ENCODE measurements around the gene BACH2.

The BACH2 gene

DNA sequence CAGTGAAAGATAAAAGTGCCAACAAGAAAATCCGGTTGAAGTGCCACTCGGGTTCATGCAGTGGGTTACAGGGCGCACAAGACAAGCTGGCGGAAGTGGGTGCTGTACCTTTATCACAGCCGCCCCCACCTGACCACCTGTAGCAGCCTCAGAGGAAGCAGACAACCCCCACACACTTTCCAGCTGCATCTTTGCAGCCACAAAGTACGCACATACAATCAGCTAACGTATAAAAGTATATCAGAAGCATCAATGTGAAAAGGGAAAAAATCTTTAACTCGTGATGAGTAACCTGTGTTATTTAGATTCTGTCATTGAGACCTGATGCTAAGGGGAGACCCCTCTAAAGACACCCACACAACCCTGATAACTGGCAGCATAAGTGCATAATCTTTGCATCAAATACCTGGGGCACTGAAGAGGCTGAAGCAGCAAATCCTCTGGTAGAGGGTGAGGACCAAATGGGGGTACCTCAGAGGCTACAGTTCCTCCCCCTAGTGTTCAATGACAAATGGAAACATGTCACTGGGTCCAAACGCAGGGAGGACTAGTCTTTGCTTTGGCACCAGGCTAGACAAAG is 22.1 kb downstream of the BACH2 start:
- no peak for DNase-seq

DNA sequence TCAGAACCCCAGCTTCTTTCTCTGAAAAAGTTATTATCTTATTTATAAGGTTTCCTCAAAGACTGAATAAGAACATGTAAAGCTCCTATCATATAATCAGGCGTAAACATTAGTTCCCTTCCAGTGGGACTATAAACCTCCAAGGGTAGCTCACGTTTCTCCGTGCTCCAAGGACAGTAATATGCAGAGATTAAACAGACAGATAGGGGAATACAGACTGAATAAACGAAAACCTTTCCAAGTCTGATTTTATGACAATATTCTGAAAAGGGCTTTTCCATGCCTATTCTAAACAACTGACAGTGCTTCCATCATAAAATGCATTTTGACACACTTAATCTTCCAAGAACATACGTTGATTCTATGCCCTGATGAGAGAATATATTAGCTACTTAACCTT is 22.8 kb downstream of the BACH2 start:
- no peak for DNase-seq

DNA sequence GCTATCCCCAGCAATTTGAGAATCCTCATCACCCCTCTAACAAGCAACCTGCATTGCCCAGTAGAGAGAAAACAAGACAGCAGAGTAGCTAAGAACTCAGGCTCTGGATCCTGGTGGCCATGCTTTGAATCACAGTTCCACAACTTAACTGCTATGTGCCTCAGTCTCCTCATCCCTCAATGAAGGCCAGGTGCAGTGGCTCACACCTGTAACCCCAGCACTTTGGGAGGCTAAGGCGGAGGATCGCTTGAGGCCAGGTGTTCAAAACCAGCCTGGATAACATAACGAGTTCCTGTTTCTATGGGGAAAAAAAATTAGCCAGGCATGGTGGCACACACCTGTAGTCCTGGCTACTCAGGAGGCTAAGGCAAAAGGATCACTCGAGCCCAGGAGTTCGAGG is 23.7 kb downstream of the BACH2 start:
- no peak for DNase-seq

DNA sequence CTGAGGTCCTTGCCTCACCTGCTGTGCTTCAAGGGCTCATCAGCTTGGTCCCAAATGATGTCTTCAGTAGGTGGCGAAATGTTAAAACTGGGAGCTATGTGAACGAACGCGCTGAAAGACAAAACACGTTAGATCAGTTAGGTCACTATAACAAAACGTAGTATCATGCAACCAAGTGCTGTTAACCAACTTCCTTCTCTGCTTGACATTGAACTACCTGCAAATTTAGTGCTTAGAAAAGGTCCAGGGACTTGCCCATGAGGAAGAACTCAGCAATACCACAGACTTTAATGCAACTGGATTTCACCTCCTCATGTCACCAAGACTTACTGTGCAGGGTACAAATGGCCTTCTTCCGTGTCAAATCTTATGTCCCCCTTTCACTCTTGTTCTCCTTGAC is 24.8 kb downstream of the BACH2 start:
- DNase-seq, result no peak

DNA sequence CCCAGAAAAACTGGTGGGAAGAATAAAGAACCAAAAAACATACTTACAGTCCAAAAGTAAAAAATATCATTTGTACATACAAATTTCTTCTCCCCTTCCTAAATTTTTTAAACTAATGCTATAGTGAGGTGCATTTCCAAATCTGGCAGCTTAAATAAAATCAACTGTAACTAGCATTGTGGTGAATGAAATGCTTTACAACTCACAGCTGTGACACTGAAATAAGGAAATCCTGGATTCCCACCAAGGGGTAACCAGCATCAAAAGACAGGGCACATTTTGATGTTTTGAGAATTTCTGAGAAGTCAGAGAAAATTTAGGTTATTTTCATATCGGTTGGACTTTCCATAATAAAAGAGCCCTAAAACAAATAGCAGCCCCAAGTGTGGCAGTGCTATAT is 27.3 kb downstream of the BACH2 start:
- DNase-seq, result no peak

DNA sequence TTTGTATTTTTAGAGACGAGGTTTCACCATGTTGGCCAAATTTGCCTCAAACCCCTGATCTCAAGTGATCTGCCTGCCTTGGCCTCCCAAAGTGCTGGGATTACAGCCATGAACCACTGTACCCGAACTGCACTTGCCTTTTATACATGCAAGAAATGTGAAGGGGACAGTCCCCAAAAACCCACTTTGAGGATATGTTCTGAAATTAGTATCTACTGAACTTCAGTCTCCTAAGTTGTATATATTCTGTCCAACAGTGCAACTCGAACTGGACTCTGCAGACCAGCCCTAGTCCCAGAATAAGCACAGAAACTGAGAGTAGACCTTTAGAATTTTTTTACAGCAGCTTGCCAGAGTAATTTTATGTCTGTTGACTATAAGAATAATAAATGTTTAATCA is 28.5 kb downstream of the BACH2 start:
- DNase-seq, result no peak

DNA sequence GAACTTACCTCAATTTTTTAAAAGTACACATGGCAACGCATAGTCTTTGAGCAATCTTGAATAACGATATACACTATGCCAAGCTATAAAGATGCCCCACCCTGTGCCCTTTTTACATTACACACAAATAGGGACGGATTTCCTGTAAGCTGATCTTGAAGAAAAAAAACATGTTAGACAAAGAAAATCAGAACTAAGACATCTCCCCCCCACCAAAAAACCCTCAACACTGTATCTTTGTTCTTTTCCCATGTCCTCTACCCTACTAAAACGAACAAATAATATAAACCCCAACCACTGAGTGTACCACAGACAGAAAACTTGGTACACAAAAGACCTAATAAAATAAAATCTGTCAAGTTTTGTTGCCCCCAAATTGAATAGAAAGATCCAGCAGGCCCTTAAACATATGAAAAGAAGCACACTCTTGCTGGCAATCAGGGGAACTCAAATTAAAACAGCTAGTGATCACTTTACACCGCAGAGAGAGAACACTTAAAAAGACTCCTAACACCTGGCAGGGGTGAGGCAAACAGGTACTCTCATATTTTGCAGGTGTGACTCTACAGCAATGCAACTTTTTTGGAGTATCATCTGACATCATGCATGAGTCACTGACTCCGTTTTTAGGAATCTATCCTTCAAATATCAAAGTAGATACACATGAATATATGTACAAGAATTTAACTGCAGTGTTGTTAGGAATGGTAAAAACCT is 29.6 kb downstream of the BACH2 start:
- no peak for DNase-seq

DNA sequence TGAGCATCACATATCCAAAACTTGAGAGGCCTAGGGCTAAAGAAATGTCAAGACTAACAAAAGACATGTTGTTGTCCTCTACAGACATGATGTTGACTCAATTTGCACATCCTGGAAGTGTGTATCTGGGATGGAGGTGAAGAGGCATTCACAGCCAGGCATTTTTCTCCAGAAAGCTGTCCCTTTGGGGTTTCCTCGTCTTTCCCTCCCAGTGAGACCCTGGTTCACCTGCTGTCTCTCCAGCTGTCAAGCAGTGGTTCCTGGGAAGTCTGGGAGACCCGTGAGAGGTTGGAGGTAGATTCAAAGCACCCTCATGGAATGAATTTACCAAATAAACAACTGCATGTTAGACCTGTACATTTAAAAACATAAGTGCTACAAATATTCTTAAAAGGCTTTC is 32.1 kb downstream of the BACH2 start:
- no peak for DNase-seq

DNA sequence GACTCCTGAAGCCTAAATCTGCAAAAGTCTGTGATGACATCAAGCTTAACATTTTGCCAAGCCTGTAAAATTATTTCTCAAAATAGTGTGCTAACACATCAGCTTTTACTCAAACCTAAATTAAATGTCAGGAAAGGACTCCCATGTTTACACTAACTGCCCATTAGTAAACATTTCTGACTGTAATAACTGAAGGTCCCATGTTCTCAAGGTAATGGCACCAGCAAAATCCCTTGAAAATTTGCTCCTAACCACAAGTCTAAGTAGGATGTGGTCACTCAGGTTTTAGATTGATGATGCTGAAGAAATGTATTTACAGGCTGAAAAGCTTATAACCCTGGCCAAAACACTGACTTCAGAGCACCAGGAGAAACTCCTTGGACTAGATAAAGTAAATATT is 33.0 kb downstream of the BACH2 start:
- DNase-seq, result no peak

DNA sequence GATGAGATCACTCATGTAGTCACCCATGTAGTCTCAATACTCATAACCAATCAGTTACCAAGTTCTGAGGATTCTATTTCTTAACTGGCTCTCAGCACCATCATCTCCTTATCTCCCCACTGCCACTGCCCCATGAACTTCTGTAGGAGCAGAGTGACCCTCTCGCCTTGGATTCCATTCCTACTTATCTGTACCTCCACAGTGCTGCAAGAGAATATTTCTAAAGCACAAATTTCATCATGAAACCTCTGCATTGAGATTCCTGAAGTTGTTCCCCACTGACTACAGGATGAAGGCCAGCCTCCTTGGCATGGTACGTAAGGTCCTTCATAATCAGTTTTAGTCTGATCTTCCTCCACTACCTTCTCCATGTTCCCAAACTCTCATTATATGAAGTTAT is 34.8 kb downstream of the BACH2 start:
- no peak for DNase-seq

DNA sequence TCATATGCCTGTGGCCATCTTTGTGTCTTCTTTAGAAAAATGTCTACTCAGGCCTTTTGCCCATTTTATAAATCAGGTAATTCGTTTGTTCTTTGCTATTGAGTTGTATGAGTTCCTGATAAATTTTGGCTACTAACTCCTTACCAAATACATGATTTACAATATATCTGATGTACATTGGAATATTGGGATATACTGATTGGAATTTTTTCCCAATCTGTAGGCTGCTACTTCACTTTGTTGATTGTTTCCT is 39.2 kb downstream of the BACH2 start:
- DNase-seq, result no peak

DNA sequence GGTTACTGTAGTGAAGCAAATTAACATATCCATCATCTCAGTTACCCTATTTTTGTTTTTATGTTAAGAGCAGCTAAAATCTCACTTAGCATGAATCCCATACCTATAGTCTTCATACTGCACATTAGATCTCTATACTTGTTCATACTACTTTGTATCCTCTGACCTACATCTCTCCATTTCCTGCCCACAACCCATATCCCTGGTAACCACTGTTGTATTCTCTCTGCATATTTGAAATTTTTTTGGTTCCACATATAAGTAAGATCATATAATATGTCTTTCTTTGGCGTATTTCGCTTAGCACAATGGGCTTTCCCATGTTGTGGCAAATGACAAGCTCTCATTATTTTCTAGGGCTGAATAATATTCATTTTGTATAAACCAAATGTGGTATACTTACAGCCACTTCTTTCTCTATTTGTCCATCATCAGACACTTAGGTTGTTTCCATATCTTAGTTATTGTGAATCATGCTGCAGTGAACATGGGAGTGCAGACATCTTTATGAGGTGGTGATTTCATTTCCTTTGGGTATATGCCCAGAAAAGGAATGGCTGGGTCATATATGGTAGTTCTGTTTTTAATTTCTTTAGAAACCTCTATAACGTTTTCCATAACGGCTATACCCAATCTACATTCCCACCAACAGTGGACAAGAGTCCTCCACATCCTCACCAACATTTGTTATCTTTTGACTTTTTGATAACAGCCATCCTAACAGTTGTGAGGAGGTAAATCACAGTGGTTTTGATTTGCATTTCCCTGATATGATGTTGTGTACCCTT is 39.8 kb downstream of the BACH2 start:
- no peak for DNase-seq

DNA sequence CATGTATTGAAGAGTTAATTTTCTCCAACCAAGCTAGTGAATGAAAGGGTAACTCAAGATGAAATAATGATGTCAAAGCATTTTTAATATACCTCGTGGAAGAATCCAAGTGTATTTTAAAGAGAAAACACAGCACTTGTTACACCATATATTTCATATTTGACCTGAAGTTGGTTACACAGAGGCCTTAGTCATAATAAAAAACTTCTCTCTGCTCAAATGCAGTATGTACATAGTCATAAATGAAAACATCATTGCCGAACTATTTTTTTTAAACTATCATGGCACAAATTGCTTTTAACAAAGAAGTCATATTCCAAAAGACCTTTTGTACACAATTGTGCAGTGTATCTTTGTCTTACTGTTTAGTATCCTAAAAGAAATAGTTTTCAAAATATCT is 43.0 kb downstream of the BACH2 start:
- no peak for DNase-seq

DNA sequence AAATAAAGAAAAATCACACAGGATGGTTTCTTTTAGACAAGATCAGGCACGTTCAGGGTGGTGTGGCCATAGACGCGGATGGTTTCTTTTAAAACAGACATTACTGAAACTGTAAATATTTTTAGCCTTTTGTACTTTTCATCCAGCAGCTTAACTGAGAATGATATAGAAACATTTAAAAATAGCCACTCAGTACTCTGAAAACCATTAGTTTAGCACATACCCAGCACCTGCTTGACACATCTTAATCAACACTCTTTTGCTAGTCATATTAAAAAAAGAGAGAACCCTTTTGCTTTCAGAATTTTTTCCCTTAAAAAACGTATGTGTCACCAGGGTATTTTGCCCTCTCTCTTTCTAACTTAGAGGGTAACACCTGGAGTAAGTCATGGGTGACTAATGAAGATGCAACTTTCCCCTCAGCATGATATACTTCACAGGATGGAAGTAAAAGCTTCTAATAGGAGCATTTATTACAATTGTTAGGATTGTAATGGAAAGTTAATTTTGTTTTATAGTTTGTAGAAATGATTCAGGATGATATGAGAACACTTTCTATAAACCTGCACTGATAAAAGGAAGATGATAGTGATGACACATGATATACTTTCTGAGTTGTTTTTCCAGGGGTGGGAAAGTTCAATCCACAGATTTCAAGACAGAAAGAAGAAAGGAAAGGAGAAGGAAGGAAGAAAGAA is 45.2 kb downstream of the BACH2 start:
- no peak for DNase-seq

DNA sequence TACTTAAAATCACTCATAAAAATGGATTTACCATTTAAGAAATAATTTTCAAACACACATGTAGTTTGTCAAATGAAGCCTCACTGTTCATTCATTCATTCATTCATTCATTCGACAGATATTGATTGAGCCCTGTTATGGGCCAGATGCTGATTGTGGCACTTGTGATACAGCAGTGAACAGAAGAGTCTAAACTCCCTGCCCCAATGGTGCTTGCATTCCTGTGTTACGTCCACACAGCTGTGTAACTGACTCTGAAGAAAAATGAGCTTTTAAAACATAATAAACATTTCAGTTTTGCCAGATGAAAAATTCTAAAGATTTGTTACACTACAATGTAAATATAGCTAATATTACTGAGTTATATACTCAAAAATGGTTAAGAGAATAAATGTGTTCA is 46.2 kb downstream of the BACH2 start:
- DNase-seq, result no peak

DNA sequence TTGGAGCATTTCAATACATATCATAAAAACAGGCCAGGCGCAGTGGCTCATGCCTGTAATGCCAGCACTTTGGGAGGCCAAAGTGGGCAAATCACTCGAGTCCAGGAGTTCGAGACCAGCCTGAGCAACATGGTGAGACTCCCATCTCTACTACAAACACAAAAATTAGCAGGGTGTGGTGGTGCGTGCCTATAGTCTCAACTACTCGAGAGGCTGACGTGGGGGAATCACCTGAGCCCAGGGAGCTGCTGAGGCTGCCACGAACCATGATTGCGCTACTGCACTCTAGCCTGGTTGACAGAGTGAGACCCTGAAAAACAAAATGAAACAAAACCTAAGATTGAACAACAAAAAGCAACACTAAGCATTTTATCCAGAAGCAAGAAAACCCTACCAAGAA is 47.2 kb downstream of the BACH2 start:
- DNase-seq, result no peak

DNA sequence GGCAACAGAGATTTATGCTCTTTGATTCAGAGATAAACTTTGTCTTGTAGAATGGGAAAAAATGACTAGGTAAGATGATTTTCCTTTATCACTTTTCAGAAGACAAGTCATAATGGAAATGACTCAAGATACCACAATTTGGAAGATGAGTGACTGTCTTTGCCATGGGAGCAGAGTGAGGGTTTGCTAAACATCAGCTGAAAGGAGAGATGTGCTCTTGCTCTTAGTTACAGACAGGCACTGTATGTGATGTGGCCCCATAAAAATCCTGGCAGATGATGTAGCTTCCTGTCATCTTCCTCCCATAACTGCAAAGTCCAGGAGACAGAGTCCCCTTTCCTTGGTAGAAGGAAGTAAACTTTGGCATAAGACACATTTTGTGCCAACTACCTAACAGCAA is 47.6 kb downstream of the BACH2 start:
- DNase-seq, result no peak

DNA sequence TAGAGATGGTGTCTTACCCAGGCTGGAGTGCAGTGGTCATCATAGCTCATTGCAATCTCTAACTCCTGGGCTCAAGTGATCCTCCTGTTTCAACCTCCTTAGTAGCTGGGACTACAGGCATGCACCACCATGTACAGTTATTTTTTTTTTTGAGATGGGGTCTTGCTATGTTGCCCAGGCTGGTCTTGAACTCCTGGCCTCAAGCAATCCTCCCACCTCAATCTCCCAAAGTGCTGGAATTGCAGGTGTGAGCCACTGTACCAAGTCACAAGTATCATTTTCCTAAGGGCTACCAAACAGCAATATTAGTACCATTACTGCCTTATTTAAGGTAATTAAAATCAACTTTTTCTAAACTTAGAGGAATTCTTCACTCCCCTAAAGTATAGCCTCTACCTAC is 49.4 kb downstream of the BACH2 start:
- no peak for DNase-seq

DNA sequence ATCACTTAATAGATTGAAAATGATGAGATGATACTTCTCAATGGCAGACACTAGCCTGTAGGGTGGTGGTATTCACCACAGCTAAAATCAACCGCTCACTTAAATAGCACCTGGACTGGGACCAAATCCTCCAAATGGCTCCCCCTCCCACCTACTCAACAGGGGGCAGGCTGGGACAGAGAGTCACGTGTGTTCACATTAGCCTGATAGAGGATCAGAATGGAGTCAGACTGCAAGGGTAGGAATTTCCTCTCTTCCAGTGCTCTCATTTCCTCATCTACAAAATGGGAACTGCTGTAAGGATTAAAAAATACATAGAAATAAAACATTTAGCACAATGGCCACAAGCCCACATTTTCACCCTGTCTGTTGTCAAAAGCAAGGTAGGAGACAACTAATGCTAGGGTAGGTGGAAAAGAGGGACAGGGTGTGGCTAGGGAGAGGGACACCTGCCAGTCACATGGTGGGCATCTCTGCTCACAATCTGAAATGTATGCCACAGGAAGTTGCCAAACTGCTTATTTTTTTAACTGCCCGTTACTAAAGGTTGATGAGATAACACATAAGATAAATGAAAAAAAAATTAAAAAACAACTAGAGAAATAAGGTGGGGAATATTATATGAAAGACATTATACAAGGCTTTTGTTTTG is 55.3 kb downstream of the BACH2 start:
- DNase-seq, result no peak

DNA sequence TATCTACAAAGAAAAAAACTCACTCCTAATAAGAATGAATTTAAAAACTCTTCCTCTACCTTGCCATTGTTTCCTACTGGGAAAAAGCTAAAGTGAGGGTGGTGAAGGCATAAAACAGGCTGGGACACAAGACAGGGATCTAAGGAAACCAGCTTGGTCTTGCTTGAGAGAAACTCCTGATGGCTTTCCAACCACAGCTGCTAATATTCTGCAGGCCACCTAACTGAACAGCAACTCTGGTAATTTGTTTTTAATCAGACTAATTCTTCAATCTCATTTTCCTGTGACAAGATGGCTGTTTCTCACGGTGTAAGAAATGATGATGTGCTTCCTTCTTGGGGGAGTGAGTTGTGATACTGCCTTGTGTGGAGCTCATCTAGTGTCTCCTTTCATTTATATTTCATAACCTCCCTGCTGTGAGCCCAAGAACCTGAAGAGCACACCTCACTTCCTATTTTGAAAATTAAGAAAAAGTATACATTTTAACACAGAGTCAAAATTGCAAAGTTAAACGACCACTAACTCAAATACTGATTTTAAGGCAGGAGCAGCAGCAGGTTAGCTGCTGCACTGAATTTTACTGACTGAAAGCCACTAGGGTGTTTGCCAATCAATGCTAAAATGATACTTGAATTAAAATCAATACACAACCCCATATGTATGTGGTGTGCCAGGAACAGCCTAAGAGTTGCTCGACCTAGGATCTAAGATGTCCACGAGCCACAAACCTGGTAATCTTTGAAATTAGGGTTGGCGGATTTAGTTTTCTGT is 58.0 kb downstream of the BACH2 start:
- no peak for DNase-seq

DNA sequence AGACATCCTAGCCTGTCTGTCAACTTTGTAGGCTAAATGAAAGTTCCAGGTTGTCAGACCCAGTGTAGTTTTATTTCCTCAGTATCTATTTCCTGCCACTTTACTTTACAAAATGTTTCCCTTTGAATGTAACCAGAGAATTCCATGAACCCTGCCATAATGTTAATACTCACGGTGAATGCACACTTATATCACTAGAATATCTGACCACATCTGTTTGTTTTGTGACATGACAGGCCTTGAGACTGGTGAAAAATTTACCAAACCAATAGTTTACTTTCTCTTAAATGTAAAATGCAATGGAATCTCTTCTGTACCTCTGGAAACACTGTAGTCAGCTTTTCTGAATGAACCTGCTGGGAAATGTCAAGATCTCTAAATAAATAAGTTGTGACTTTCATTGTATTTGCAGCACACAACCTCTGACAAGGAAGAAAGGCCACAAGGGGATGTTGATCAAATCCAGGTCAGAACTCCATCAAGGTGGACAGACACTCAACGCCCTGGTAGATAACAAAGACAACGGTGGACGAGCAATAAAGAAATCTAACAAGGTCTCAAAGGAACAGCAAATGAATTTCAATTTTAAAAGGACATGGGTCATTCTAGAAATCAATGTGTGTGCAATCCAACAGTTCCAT is 59.2 kb downstream of the BACH2 start:
- DNase-seq, result no peak

DNA sequence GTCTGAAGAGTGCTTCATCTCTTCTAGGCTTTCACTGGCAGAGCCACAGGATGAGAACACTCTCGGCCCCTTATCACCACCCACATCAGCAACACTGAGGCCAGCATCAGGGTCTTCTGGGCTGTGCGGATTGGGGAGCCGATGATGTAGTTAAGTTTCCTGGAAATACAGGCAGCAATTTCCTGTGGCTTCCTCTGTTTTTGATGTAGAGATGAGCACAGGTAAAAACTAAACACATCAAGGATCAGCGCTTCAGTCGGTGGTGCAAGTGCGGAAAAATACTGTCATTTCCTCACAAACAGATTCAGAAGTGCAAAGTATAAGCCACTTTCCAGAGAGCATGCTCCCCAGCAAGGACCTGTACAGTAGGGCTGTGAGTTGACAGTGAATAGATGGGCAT is 62.6 kb downstream of the BACH2 start:
- DNase-seq, result no peak
